Measurements from ENCODE around the gene ANKRD42. TPM values are rescaled to one million over a fixed set of nuclear protein-coding genes. Genes with fewer than 3 reads are reported as not detected.

The ANKRD42 gene
- total and polyA plus RNA-seq, 9 of the 15 experiments (the other 6 are each of a cell fraction or from before 2014, with no cell fraction given) = 2.8 to 9.1 (median 6.1) TPM

- TF ChIP-seq THRAP3 (IDR thresholded peaks at IDR 0.05; ENCODE audit: borderline replicate concordance) = no peak
- no peak for TF ChIP-seq ZNF778 (CRISPR knock-in tag; IDR thresholded peaks at IDR 0.05)
- TF ChIP-seq ZNF551 (CRISPR knock-in tag; IDR thresholded peaks at IDR 0.05) = no peak
- peak; percentile 63 for TF ChIP-seq MEIS2 (IDR thresholded peaks at IDR 0.05; ENCODE audit: partially characterized antibody)
- no peak; the same call in 1 of the 2 replicates for TF ChIP-seq NR2C1 (IDR thresholded peaks at IDR 0.05)
- TF ChIP-seq NR2C1 (tag; IDR thresholded peaks at IDR 0.05) = no peak
- TF ChIP-seq ATF6 (CRISPR knock-in tag; IDR thresholded peaks at IDR 0.05) = no peak
- no peak for TF ChIP-seq CTCF (IDR thresholded peaks at IDR 0.05 in 2 of 3, conservative IDR thresholded peaks at IDR 0.05 in 1 of 3; ENCODE audit: insufficient read depth in 2 of 3, low read depth in 1 of 3, low read length in 3 of 3)
- TF ChIP-seq NFE2L1 (tag; IDR thresholded peaks at IDR 0.05; ENCODE audit: borderline replicate concordance, low read depth) = no peak
- TF ChIP-seq CHCHD3 (CRISPR knock-in tag; IDR thresholded peaks at IDR 0.05) = no peak
- TF ChIP-seq CTBP1 (IDR thresholded peaks at IDR 0.05; ENCODE audit: borderline replicate concordance) = peak; percentile 73; the same call in 1 of the 2 replicates
- TF ChIP-seq EP300 (IDR thresholded peaks at IDR 0.05; ENCODE audit: low read length) = peak; percentile 57; the same call in 1 of the 2 replicates
- 0 out of 2 replicates have a peak, but pooled peaks have one; percentile 6 for TF ChIP-seq MBD2 (IDR thresholded peaks at IDR 0.05; ENCODE audit: borderline replicate concordance, low read depth)
- TF ChIP-seq NUFIP1 (IDR thresholded peaks at IDR 0.05; ENCODE audit: partially characterized antibody) = no peak
- no peak for TF ChIP-seq BDP1 (IDR thresholded peaks at IDR 0.05; ENCODE audit: insufficient read depth, insufficient read length)
- no peak for TF ChIP-seq GABPB2 (CRISPR knock-in tag; conservative IDR thresholded peaks at IDR 0.05)
- TF ChIP-seq MTA1 (IDR thresholded peaks at IDR 0.05; ENCODE audit: borderline replicate concordance) = no peak
- TF ChIP-seq TFAP4 (CRISPR knock-in tag; IDR thresholded peaks at IDR 0.05; ENCODE audit: borderline replicate concordance) = no peak
- no peak for TF ChIP-seq YY1 (IDR thresholded peaks at IDR 0.05; ENCODE audit: borderline replicate concordance in 1 of 3, control insufficient read depth in 1 of 3, extremely low read depth in 1 of 3, insufficient read depth in 3 of 3, insufficient read length in 1 of 3, insufficient replicate concordance in 2 of 3, low read depth in 1 of 3, low read length in 2 of 3)
- TF ChIP-seq CREBBP (IDR thresholded peaks at IDR 0.05; ENCODE audit: low read depth, low read length) = no peak
- TF ChIP-seq ZNF644 (tag; IDR thresholded peaks at IDR 0.05; ENCODE audit: low read depth) = no peak
- no peak for TF ChIP-seq EGR1 (conservative IDR thresholded peaks at IDR 0.05)
- TF ChIP-seq ATF3 (IDR thresholded peaks at IDR 0.05) = peak; percentile 93
- peak; percentile 49; the same call in 1 of the 2 replicates for TF ChIP-seq ATF3 (CRISPR knock-in tag; conservative IDR thresholded peaks at IDR 0.05)
Measured at GRCh38 chr11:83151274-83151977, 42.1 kb upstream of the ANKRD42 start (continued).
